Activated naive CD8-positive, alpha-beta T cell treated with anti-CD3 and anti-CD28 coated beads for 36 hours (primary cell): ENCODE data around the gene RASSF3. TPM values are rescaled to one million over a fixed set of nuclear protein-coding genes. Genes with fewer than 3 reads are reported as not detected.
A peak's percentile ranks its signal among the peaks of the same experiment; 100 is the strongest.

Experiments used
- DNase-seq: peaks from one replicate; pipeline ENCODE4 v3.0.0; 2021
- H3K27ac Mint-ChIP-seq: one replicate; pipeline ENCODE4 v1.8.0; 2022; ENCODE audit warnings: mild to moderate bottlenecking, moderate library complexity, mixed read lengths
- H3K27me3 Mint-ChIP-seq: one replicate; pipeline ENCODE4 v1.8.0; 2022; ENCODE audit warnings: mild to moderate bottlenecking, mixed read lengths
- H3K36me3 Mint-ChIP-seq: one replicate; pipeline ENCODE4 v1.8.0; 2021; ENCODE audit warnings: mild to moderate bottlenecking, mixed read lengths
- H3K4me1 Mint-ChIP-seq: one replicate; pipeline ENCODE4 v1.8.0; 2021; ENCODE audit warnings: mixed read lengths
- H3K4me3 Mint-ChIP-seq: one replicate; pipeline ENCODE4 v1.8.0; 2022; ENCODE audit warnings: mild to moderate bottlenecking, moderate library complexity, mixed read lengths
- H3K9me3 Mint-ChIP-seq: one replicate; pipeline ENCODE4 v1.8.0; 2022; ENCODE audit warnings: mixed read lengths
- total RNA-seq, 2 experiments: library from RNA; stranded (reverse); gene quantifications; one replicate each; pipeline ENCODE4 v1.2.3, GENCODE V29; 2021

The RASSF3 gene
- total RNA-seq, 2 experiments from 2014 or later, result 48.0 to 51.0 TPM

DNA sequence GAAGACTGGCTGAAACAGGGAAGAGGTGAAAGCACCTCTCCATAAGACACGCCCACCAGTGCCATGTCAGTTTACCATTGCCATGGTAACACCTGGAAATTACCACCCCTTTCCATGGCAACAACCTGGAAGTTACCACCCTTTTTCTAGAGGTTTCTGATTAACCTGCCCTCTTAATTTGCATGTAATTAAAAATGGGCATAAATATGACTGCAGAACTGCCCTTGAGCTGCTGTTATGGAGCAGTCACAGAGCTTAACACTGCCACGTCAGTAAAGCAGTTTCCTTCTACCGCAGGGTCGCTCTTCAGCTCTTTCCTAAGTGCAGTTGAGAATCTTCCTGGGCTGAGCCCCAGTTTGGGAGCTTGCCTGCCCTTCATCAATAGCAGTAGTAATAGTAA, 55.2 kb downstream of the RASSF3 start:
- H3K27ac Mint-ChIP-seq, result peak overlapping the region; percentile 98
- H3K36me3 Mint-ChIP-seq, result peaks cover 7% of the 10 kb centered on the region
- H3K27me3 Mint-ChIP-seq, result no peaks in the 10 kb centered on the region
- DNase-seq, result peak; percentile 42
- peak overlapping the region; percentile 72 for H3K4me3 Mint-ChIP-seq
- H3K9me3 Mint-ChIP-seq, result no peaks in the 10 kb centered on the region
- peaks cover 78% of the 10 kb centered on the region for H3K4me1 Mint-ChIP-seq

DNA sequence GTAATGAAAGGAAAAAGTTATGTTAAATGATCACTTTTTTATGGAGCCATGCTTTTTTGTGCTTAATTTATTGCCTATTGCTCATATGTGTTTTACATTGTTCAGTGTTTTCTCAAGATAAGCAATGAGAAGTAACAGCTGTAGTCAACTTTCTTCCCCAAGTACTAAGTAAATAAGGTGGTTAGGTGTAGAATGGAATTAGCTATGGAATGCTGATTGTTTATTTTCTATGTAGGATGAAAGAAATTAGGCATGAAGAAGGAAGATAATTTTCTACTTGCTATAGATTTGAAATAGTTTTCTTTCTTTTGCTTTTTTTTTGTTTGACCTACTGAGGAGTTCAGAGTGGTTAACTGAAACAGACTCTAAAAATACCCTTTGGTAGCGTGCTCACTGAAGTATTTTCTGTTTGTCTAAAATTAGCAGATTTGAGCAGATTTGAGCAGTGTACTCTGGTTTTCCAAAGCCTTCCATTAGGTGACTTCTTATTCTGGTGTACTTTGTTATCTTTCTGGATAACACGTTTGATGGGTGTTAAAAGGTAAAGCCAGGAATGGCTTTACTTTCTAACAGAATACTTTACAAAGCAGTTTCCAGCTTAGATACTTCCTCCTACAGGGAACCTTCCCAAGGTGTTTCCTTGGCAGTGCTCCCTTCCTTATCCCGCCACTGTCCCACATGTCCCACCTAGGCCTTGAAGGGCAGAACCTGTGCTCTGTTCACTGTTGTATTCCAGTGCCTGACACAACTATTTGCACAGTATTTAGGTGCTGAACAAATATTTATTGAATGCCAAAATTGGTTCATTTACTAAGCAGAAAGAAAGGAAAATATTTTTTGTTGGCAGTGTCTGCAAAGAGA, 56.0 kb downstream of the RASSF3 start:
- Mint-ChIP-seq H3K27me3 (no peaks in the 10 kb centered on the region), H3K27ac (peak overlapping the region; percentile 98), H3K4me1 (peaks cover 79% of the 10 kb centered on the region), H3K36me3 (peaks cover 7% of the 10 kb centered on the region), H3K4me3 (peak overlapping the region; percentile 72), H3K9me3 (no peaks in the 10 kb centered on the region)
- no peak for DNase-seq

DNA sequence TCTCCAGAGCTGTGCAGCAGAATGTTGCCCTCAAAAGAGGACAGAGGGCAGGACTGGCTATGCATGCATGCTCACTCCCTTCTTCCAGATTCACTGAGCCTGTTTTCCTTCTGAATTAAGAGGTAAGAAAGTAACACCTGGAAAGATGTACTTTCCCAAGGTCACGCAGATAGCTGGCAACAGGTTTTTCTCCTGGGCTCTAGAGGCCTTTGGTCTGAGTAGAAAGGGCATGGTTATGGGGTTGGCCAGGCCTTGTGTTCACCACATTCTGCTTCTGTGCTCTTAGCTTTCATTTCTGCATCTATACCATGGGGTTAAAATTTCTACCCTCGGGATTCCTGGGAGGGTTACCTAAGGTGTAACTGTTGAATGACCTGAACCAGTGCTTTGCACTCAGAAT, 57.5 kb downstream of the RASSF3 start:
- H3K27me3 Mint-ChIP-seq, result no peaks in the 10 kb centered on the region
- H3K36me3 Mint-ChIP-seq, result peaks cover 6% of the 10 kb centered on the region
- H3K4me3 Mint-ChIP-seq, result no peak overlapping the region
- H3K27ac Mint-ChIP-seq, result peak overlapping the region; percentile 98
- DNase-seq, result no peak
- peaks cover 82% of the 10 kb centered on the region for H3K4me1 Mint-ChIP-seq
- no peaks in the 10 kb centered on the region for H3K9me3 Mint-ChIP-seq

DNA sequence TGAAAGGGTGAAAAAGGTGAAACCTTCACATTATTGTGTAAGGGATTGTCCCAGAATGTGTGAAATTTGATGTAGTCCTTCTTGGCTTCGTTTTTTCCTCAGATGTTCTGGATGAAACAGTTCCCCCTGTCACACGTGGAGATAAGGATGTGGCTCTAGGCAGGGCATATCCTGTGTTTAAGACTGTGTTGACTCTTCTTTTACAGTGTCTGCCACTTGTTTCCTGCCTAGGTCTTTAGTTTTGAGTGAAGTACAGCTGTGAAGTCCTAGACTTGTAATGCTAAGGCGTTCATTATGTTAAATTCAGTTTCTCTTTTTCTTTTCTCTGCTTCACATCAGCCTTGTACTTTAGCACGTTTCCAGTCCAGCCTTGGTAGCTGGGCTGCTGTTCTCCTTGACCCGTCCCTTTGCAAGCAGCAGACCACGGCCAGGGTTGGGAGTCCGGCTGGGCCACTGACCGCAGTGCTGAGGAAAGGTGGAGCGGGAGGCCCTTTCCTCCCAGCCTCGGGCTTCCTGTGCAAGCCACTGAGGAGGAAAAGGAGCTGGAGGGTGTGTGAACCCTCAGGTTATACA, 59.1 kb downstream of the RASSF3 start:
- peak overlapping the region; percentile 87 for H3K4me3 Mint-ChIP-seq
- no peaks in the 10 kb centered on the region for H3K27me3 Mint-ChIP-seq
- peaks cover 11% of the 10 kb centered on the region for H3K36me3 Mint-ChIP-seq
- no peak for DNase-seq
- H3K4me1 Mint-ChIP-seq, result peaks cover 92% of the 10 kb centered on the region
- peak overlapping the region; percentile 98 for H3K27ac Mint-ChIP-seq
- H3K9me3 Mint-ChIP-seq, result no peaks in the 10 kb centered on the region

DNA sequence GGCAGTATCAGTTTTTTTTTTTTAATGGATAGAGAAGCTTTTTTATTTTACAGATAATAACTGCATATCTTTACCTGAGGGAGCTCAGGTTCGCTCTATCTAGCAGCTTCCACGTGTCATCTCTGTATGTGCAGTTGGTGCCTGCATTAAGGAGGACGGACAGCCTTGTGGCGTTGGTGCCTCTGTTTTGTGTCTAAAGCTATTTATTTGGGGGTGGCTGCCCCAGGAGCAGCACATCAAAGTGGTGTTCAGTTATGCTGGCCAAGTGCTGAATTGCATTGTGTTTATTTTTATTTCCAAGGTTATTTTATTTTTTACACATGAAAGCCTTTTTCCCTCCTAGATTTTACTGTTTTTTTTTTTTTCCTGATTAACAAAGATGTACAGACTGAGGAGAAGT, 59.7 kb downstream of the RASSF3 start:
- Mint-ChIP-seq H3K4me1 (peaks cover 91% of the 10 kb centered on the region), H3K27ac (peak overlapping the region; percentile 98), H3K9me3 (no peaks in the 10 kb centered on the region), H3K36me3 (peaks cover 11% of the 10 kb centered on the region), H3K4me3 (peak overlapping the region; percentile 87), H3K27me3 (no peaks in the 10 kb centered on the region)
- no peak for DNase-seq

DNA sequence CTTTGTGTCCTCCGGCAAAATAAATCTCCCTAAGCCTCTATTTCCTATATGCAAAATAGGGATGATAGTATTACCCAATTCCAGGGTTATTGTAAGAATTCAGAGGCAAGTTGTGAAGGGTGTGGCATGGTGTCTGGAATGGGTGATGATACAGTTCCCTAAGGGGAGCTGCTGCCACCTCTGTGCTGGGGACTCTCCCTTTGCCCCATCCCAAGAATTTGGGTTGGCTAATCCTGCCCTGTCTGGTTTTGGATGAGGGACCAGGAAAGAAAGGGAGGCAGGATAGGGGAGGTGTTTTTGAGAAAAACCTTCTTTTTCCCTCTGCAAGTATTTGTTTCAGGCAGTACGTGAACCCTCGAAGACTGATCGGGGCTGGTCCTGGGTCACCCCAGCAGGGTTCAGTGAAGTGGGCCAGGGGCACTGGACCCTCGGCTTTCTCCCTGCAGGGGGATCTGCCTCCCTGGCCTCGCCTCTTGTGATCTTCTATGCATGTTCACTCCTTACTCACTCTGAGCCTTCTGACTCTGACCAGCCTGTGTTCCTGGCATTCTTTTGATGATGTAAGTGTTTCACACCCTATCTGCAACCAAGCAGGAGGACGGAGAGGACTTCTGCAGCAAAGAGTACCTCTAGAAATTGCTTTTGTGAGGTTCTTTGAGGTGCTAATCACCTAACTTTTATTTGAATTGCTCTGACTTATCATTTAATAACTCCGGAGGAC, 60.8 kb downstream of the RASSF3 start:
- Mint-ChIP-seq H3K36me3 (peaks cover 11% of the 10 kb centered on the region), H3K4me3 (peak overlapping the region; percentile 87), H3K4me1 (peaks cover 89% of the 10 kb centered on the region), H3K27ac (peak overlapping the region; percentile 98), H3K27me3 (no peaks in the 10 kb centered on the region), H3K9me3 (no peaks in the 10 kb centered on the region)
- no peak for DNase-seq

DNA sequence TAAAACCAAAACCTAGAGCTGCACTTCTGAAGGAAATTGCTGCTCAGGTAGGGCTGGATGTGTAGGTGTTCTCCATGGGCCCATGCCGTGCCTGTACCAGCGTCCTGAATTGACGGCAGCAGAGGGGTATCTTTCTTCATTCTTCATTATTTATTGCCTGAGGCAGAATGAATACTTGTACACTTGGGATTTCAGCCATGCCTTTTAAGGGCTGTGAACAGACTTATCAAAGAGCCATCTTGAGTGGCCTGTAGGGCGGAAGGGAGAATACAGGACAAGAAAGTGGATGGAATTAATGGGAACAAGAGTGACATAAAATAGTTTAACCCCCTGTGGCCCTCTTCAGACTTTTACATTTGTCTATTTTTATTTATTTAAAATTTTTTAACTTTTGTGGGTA, 61.4 kb downstream of the RASSF3 start:
- Mint-ChIP-seq H3K4me3 (peak overlapping the region; percentile 87), H3K27me3 (no peaks in the 10 kb centered on the region), H3K4me1 (peaks cover 87% of the 10 kb centered on the region), H3K9me3 (no peaks in the 10 kb centered on the region), H3K27ac (peak overlapping the region; percentile 98), H3K36me3 (peaks cover 11% of the 10 kb centered on the region)
- no peak for DNase-seq

DNA sequence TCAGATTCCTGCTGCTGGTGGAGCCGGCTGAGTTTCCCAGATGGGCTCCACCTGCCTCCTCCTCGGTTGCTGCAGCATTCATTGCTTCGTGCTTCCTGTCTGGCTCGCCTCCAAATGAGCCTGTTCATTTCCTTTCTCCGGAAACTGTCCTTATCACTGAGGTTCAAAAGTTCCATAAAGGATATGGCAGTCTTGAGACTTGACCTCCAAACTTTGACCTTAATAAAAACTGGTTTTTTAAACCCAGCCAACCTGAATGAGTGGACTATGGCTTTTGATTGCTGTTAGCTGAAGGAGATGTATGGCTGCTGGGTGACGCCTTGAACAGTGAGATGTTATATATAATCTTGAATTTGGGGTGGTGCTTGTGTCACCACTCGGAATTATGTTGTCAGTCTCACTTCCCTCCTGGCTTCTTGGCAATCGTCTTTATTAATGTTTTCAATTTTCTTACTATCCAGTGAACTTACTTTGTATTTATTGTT, 62.7 kb downstream of the RASSF3 start:
- Mint-ChIP-seq H3K4me3 (peak overlapping the region; percentile 64), H3K36me3 (peaks cover 10% of the 10 kb centered on the region), H3K4me1 (peaks cover 87% of the 10 kb centered on the region), H3K27me3 (no peaks in the 10 kb centered on the region), H3K27ac (peak overlapping the region; percentile 90), H3K9me3 (no peaks in the 10 kb centered on the region)
- DNase-seq, result no peak

DNA sequence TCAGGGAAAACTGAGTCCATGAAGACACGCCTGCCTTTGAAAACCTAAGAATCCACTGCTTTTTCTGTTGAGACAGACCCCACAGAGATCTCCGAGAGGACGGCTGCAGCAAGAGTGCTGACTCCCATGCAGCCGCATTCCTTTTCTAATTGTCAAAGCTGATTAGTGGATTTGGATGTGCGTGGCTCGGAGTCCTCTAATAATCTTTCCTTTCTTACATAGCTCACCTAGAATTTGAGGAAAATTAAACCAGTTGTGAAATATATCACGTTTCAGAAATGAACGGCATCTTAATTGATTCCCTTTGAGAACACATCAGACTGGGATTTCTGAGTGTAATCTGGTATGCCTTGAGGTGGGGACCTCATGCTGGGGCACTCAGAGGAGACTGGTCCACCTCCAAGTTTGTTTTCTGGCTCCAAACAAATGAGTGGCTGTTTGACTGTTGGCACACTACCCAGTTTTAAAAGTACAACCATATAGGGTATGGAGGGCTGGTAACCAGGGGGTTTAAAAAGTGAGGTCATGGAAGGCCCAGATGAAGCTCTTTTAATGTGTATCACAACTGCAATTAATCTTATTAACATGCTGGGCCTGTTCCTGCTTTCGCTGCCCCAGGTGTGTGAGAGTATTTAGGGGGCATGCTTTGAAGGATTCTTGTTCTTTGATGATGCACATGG, 63.3 kb downstream of the RASSF3 start:
- peaks cover 6% of the 10 kb centered on the region for H3K36me3 Mint-ChIP-seq
- peaks cover 88% of the 10 kb centered on the region for H3K4me1 Mint-ChIP-seq
- H3K27ac Mint-ChIP-seq, result peak overlapping the region; percentile 90
- peak overlapping the region; percentile 14 for H3K4me3 Mint-ChIP-seq
- no peaks in the 10 kb centered on the region for H3K27me3 Mint-ChIP-seq
- no peak for DNase-seq
- no peaks in the 10 kb centered on the region for H3K9me3 Mint-ChIP-seq

DNA sequence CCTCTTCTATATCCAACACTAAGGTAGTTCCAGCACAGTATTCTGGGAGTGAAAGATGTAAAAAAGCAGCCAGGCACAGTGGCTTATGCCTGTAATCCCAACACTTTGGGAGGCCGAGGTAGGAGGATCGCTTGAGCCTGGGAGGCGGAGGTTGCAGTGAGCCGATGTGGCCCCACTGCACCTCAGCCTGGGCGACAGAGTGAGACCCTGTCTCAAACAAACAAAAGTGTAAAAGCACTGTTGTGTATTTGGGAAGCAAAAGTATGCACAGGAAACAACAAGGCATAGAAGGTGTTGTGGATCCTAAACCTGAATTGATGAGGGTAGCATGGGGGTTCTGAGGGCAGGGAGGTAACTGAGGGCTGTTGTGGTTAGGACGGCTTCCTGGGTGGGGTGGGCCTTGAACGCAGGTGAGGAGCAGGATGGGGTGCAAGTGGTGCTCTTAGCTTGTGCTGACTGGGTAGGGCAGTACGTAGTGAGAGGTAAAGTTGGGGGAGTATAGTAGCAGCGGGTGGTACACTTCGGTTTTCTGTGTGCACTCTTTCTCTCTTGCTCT, 64.2 kb downstream of the RASSF3 start:
- Mint-ChIP-seq H3K4me1 (peaks cover 88% of the 10 kb centered on the region), H3K27me3 (no peaks in the 10 kb centered on the region), H3K4me3 (peak overlapping the region; percentile 53), H3K36me3 (peaks cover 6% of the 10 kb centered on the region), H3K27ac (peak overlapping the region; percentile 90), H3K9me3 (no peaks in the 10 kb centered on the region)
- DNase-seq, result no peak

DNA sequence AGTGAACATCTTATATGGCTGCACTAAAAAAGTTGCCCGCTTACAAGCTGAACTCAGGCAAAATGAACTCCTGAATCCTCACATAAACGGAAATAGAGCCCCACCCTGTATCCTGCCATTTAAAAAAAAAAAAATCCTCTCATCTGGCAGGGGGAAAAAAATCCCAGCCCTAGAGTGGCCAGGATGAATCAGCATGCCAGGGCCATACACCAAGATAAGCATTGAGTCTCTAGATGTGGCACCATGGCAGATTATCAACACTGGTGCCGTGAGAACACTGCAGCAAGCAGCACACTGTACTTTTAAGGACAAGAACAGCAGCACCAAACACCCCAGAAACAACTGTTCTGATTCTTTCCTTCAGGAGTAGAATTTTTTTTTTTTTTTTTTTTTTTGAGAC, 65.5 kb downstream of the RASSF3 start:
- no peak for DNase-seq
- no peak overlapping the region for H3K4me3 Mint-ChIP-seq
- peaks cover 89% of the 10 kb centered on the region for H3K4me1 Mint-ChIP-seq
- no peaks in the 10 kb centered on the region for H3K9me3 Mint-ChIP-seq
- peaks cover 6% of the 10 kb centered on the region for H3K36me3 Mint-ChIP-seq
- peak overlapping the region; percentile 66 for H3K27ac Mint-ChIP-seq
- H3K27me3 Mint-ChIP-seq, result no peaks in the 10 kb centered on the region

DNA sequence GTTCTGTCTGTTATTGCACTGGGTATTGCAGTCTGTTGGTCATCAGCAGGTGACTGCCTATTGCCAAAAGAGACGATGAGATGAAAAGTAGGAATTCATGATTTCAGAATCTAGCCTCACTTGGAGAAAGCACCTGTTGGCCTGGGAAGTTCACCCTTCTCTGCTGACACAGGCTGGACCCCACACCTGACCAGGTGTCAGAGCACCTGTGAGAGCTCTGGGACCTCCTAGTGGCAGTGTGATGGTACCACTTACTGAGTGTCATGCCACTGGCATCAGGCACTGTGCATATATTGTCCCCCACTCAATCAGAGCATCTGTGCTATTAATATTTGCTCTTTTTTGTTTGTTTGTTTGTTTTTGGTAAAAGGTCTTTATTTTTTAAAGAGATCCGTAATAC, 68.0 kb downstream of the RASSF3 start:
- H3K27ac Mint-ChIP-seq, result peak overlapping the region; percentile 89
- no peaks in the 10 kb centered on the region for H3K9me3 Mint-ChIP-seq
- H3K4me1 Mint-ChIP-seq, result peaks cover 90% of the 10 kb centered on the region
- H3K36me3 Mint-ChIP-seq, result peaks cover 5% of the 10 kb centered on the region
- no peaks in the 10 kb centered on the region for H3K27me3 Mint-ChIP-seq
- no peak overlapping the region for H3K4me3 Mint-ChIP-seq
- no peak for DNase-seq

DNA sequence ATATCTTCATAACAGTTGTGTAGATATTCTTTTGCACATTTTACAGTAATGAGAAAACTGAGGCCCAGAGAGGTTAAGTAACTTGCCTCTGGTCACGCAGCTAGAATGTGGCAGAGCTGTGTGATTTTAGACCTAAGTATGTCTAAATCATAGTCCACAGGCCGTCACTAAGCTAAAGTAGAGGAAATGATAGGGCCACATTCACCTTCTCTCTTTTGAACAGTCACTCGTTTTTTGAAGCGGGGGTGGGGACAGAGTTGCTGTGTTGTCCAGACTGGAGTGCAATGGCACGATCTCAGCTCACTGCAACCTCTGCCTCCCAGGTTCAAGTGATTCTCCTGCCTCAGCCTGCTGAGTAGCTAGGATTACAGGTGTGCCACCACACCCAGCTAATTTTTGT, 68.5 kb downstream of the RASSF3 start:
- peaks cover 90% of the 10 kb centered on the region for H3K4me1 Mint-ChIP-seq
- no peaks in the 10 kb centered on the region for H3K27me3 Mint-ChIP-seq
- no peak overlapping the region for H3K4me3 Mint-ChIP-seq
- peak overlapping the region; percentile 86 for H3K27ac Mint-ChIP-seq
- peaks cover 9% of the 10 kb centered on the region for H3K36me3 Mint-ChIP-seq
- H3K9me3 Mint-ChIP-seq, result peaks cover 2% of the 10 kb centered on the region
- no peak for DNase-seq

DNA sequence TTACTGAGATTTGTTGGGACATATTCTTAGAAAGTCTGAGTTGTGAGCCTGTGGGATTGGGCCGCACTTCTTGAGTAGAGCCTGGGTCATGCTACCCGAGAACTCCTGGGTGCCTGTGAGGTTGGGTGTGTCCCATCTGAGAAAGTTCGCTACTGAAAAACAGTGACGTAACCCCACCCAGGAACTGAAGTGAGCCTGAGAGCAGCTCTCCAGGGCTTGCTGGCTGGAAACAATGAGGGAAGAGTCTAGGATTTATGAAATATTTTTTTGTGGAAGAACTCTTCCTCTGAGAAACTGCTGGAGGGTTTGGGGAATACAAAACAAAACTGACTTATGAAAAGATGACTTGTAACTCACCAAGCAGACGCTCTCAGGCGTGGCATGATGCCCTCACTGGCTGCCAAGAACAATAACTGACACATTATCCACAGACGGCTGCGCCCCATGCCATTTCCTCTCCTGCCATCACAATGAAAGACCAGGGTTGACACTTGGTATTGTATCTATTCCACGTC, 69.2 kb downstream of the RASSF3 start:
- Mint-ChIP-seq H3K4me1 (peaks cover 90% of the 10 kb centered on the region), H3K9me3 (peaks cover 2% of the 10 kb centered on the region), H3K27ac (peak overlapping the region; percentile 86), H3K27me3 (no peaks in the 10 kb centered on the region), H3K36me3 (peaks cover 15% of the 10 kb centered on the region), H3K4me3 (peak overlapping the region; percentile 45)
- DNase-seq, result peak; percentile 56
